Psoas muscle (tissue), 8 donors: ENCODE data around the gene TNC. TPM values are rescaled to one million over a fixed set of nuclear protein-coding genes. Genes with fewer than 3 reads are reported as not detected.

Source experiments
- ATAC-seq, 4 donors: fragments of 200-7000 bp; cut with Tn5 transposase; one replicate each; pipeline ENCODE4 v1.9.1; 2020; ENCODE audit warnings: moderate library complexity in 3 of 4, mild to moderate bottlenecking in 2 of 4
- DNase-seq, 2 donors: peaks; one replicate each; pipeline ENCODE4 v3.0.0-alpha.2; 2020
- H3K27ac ChIP-seq: fragments of 200-600 bp; one replicate; pipeline ENCODE4 v1.8.0; 2022
- H3K27me3 ChIP-seq, 3 donors: fragments of 200-600 bp in 1 of 3; one replicate each; pipeline versions ENCODE4 v1.6.1 to v1.8.0; 2013 to 2022; ENCODE audit warnings: low read length in 2 of 3, mild to moderate bottlenecking in 2 of 3, moderate library complexity in 1 of 3; ENCODE audit not compliant: insufficient read depth in 3 of 3
- H3K36me3 ChIP-seq, 2 donors: fragments of 200-600 bp in 1 of 2; one replicate each; pipeline versions ENCODE4 v1.6.1 to v1.8.0; 2013 to 2022; ENCODE audit warnings: low read depth in 1 of 2, mild to moderate bottlenecking in 1 of 2, moderate library complexity in 1 of 2; ENCODE audit not compliant: insufficient read depth in 1 of 2
- H3K4me1 ChIP-seq: fragments of 200-600 bp; one replicate; pipeline ENCODE4 v1.8.0; 2022
- H3K4me3 ChIP-seq: fragments of 200-600 bp; one replicate; pipeline ENCODE4 v1.8.0; 2022; ENCODE audit warnings: mild to moderate bottlenecking
- H3K9me3 ChIP-seq: fragments of 200-600 bp; one replicate; pipeline ENCODE4 v1.8.0; 2022
- WGBS, 3 donors: extraction: QIAGEN DNeasy Blood & Tissue Kit; methylation state at CpG; one replicate each; pipeline versions ENCODE4 v1.1.6 to v1.1.7; 2013; 5-methylcytosine and 5-hydroxymethylcytosine counted together
- intact Hi-C, 2 donors: fragments of 100-400 bp; cut with DNase I; formaldehyde crosslinking; loops; one replicate each; pipeline versions ENCODE4 v1.11.0 to v1.14.2; 2022
- polyA plus RNA-seq, 3 donors: library from polyadenylated mRNA; stranded (reverse); fragments of 200-250 nt; gene quantifications; one replicate each; pipeline ENCODE4 v1.2.3, GENCODE V29; 2013
- total RNA-seq, 4 donors: library from RNA; stranded (reverse); fragmentation: NEBNext Ultra II Directional in 2 of 4; extraction: Animal tissue kit (Norgen Biotek cat#: 25700) in 2 of 4; gene quantifications; one replicate each; pipeline versions ENCODE4 v1.2.1 to v1.2.4, GENCODE V29; 2021 to 2023
- TF ChIP-seq, protein P1 (sequence below): fragments of 200-600 bp; IDR thresholded peaks from one replicate; pipeline ENCODE4 v1.8.0; 2022; ENCODE audit warnings: antibody characterized with exemption
- donor health status: healthy with polysubstance abuse.
- donor health status: DM: no; HTN: no; CAD: no; lungs with moderate emphysema.
- donor health status: Bipolar disorder and iron deficiency.
- donor health status: healthy.
- donor health status: DM: yes; HTN: yes; CAD: no.
- donor health status: DM: no; HTN: no; CAD: no.
- donor health status: DM: no; HTN: no; CAD: no.
- donor health status: DM: yes; HTN: yes; CAD: no.

Gene TNC
- total and polyA plus RNA-seq, 7 donors = 1.0 to 94.7 (median 2.8) TPM

DNA sequence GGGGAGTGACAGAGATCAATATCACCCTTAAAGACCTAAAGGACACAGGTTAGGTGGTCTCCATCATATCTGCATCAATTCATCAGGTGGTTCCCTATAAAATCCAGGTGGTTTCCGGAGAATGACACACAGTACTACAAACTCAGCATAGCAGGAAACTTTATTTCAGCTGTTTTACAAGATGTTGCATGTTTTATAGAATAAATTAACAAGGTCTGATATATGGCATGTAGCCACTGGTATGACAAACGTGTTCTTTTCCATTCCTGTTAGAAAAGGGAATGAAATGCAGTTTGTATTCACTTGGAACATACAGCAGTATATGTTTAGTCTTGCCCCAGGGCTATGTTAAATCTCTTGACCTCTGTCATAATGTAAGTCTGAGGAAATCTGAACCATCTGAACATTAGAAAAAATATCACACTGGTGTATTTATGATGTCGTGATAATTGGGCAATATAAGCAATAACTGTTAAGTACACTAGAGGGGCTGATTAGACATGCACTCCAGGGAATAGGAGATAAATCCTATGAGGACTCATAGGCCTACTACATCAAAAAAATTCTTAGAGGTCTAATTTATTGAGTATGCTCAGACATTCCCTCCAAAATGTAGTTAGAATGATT is 145.3 kb downstream of the TNC start:
- no peak for DNase-seq
- ATAC-seq = no peak
- TF ChIP-seq, protein P1, sequence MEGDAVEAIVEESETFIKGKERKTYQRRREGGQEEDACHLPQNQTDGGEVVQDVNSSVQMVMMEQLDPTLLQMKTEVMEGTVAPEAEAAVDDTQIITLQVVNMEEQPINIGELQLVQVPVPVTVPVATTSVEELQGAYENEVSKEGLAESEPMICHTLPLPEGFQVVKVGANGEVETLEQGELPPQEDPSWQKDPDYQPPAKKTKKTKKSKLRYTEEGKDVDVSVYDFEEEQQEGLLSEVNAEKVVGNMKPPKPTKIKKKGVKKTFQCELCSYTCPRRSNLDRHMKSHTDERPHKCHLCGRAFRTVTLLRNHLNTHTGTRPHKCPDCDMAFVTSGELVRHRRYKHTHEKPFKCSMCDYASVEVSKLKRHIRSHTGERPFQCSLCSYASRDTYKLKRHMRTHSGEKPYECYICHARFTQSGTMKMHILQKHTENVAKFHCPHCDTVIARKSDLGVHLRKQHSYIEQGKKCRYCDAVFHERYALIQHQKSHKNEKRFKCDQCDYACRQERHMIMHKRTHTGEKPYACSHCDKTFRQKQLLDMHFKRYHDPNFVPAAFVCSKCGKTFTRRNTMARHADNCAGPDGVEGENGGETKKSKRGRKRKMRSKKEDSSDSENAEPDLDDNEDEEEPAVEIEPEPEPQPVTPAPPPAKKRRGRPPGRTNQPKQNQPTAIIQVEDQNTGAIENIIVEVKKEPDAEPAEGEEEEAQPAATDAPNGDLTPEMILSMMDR = no peak
- H3K4me1 ChIP-seq = no peaks in the 10 kb centered on the region
- intact Hi-C loops = no loop called here
- 48 to 53% (median 53%) methylated on average over 3 of the region's 3 CpGs for WGBS, 3 donors
- H3K4me3 ChIP-seq = no peak overlapping the region
- no peak overlapping the region for H3K27ac ChIP-seq
- H3K27me3 ChIP-seq = peaks cover 0 to 2% (median 0%) of the 10 kb centered on the region in 3 donors
- no peaks in the 10 kb centered on the region for H3K9me3 ChIP-seq
- H3K36me3 ChIP-seq = no peaks in the 10 kb centered on the region

Other genes starting within 250 kb of the TNC start
- 1 to 10 TPM in 1 of 4 donors, under 1 TPM in 3; 0.45 to 1.6 (median 0.60) TPM for gene TNFSF8, start 187.6 kb downstream of the TNC start, total RNA-seq
- under 1 TPM; 0.07 to 0.16 (median 0.10) TPM for gene TNFSF8, start 187.6 kb downstream of the TNC start, polyA plus RNA-seq